Endothelial cell of umbilical vein (primary cell): ENCODE data around the gene DLAT.

Experiments
- EZH2 ChIP-seq: IDR thresholded peaks from 2 replicates; pipeline ENCODE4 v1.6.1; 2012; ENCODE audit warnings: borderline replicate concordance, low read depth, mild to moderate bottlenecking, moderate library complexity, low read length, inconsistent platforms; ENCODE audit not compliant: severe bottlenecking
- FOS ChIP-seq: IDR thresholded peaks from 2 replicates; pipeline ENCODE4 v1.6.1; 2011; ENCODE audit warnings: mild to moderate bottlenecking, low read length, moderate library complexity, borderline replicate concordance; ENCODE audit not compliant: insufficient read depth
- GATA2 ChIP-seq: IDR thresholded peaks from 2 replicates; pipeline ENCODE4 v1.7.0; 2011; ENCODE audit warnings: low read depth, mild to moderate bottlenecking, moderate library complexity, mixed read lengths, low read length; ENCODE audit not compliant: insufficient read length, insufficient read depth
- JUN ChIP-seq: IDR thresholded peaks from 2 replicates; pipeline ENCODE4 v1.6.1; 2011; ENCODE audit warnings: borderline replicate concordance, low read depth; ENCODE audit not compliant: insufficient read length, insufficient read depth
- MYC ChIP-seq: IDR thresholded peaks from one replicate; pipeline ENCODE4 v1.6.1; 2011; ENCODE audit warnings: mild to moderate bottlenecking, low read depth, low read length
- POLR2A ChIP-seq: IDR thresholded peaks from 2 replicates; pipeline ENCODE4 v1.6.1; 2012; ENCODE audit warnings: low read depth, mild to moderate bottlenecking, control low read depth, low read length
- POLR2AphosphoS5 ChIP-seq: IDR thresholded peaks from 2 replicates; pipeline ENCODE4 v1.6.1; 2012; ENCODE audit warnings: low read depth, mild to moderate bottlenecking, control low read depth, low read length, moderate library complexity; ENCODE audit not compliant: insufficient read depth
- TF ChIP-seq, protein P1 (sequence below), 2 donors: IDR thresholded peaks; 1 replicate in 1 of 2; 2 replicates in 1 of 2; pipeline ENCODE4 v1.5.1; 2011; ENCODE audit warnings: low read length in 2 of 2, mild to moderate bottlenecking in 2 of 2, moderate library complexity in 2 of 2, control low read depth in 1 of 2, inconsistent platforms in 1 of 2, low read depth in 1 of 2; ENCODE audit not compliant: insufficient read depth in 1 of 2; ENCODE audit errors: extremely low read depth in 1 of 2
- TF ChIP-seq, protein P2 (sequence below): IDR thresholded peaks from 2 replicates; pipeline ENCODE4 v1.6.1; 2011; ENCODE audit not compliant: insufficient read depth, insufficient read length

DNA sequence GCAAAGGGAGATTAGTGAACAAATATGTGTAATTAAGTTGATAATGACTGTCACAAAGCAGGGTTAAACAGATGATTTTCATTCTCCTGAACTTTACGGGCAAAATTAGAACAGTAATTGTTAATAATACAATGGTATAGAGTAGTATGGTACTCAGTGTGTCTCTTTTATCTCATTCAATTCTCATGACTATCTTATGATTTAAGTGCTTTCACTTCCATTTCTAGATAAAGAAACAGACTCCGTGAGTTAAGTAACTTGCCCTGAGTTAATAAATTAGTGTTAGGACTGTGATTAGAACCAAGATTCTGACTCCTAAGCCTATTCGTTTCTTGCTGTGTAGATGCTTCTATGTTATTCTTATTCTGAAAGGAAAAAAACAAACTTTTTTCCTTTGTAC, 26.6 kb downstream of the DLAT start:
- TF ChIP-seq, protein P1, sequence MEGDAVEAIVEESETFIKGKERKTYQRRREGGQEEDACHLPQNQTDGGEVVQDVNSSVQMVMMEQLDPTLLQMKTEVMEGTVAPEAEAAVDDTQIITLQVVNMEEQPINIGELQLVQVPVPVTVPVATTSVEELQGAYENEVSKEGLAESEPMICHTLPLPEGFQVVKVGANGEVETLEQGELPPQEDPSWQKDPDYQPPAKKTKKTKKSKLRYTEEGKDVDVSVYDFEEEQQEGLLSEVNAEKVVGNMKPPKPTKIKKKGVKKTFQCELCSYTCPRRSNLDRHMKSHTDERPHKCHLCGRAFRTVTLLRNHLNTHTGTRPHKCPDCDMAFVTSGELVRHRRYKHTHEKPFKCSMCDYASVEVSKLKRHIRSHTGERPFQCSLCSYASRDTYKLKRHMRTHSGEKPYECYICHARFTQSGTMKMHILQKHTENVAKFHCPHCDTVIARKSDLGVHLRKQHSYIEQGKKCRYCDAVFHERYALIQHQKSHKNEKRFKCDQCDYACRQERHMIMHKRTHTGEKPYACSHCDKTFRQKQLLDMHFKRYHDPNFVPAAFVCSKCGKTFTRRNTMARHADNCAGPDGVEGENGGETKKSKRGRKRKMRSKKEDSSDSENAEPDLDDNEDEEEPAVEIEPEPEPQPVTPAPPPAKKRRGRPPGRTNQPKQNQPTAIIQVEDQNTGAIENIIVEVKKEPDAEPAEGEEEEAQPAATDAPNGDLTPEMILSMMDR (IDR thresholded peaks at IDR 0.05; ENCODE audit: extremely low read depth in 1 of 2, insufficient read depth in 1 of 2, low read depth in 1 of 2, low read length in 2 of 2) = no peak
- no peak for TF ChIP-seq POLR2AphosphoS5
- TF ChIP-seq, protein P2, sequence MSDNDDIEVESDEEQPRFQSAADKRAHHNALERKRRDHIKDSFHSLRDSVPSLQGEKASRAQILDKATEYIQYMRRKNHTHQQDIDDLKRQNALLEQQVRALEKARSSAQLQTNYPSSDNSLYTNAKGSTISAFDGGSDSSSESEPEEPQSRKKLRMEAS = no peak
- no peak for TF ChIP-seq GATA2
- TF ChIP-seq EZH2 = no peak
- no peak for TF ChIP-seq POLR2A
- TF ChIP-seq FOS = no peak
- no peak for TF ChIP-seq JUN
- no peak for TF ChIP-seq MYC
